GM19035 (cell line): Measurements from ENCODE around the gene S1PR2.
"Not testable (repeated sequence)": the region's sequence is repeated elsewhere in the genome, so short reads cannot be mapped to it uniquely, and the experiment has no call there.

Experiments used
- ATAC-seq: cut with Tn5 transposase; IDR thresholded peaks from one replicate; pipeline ENCODE4 v1.9.1; 2021; ENCODE audit not compliant: unreplicated experiment

The S1PR2 gene

DNA sequence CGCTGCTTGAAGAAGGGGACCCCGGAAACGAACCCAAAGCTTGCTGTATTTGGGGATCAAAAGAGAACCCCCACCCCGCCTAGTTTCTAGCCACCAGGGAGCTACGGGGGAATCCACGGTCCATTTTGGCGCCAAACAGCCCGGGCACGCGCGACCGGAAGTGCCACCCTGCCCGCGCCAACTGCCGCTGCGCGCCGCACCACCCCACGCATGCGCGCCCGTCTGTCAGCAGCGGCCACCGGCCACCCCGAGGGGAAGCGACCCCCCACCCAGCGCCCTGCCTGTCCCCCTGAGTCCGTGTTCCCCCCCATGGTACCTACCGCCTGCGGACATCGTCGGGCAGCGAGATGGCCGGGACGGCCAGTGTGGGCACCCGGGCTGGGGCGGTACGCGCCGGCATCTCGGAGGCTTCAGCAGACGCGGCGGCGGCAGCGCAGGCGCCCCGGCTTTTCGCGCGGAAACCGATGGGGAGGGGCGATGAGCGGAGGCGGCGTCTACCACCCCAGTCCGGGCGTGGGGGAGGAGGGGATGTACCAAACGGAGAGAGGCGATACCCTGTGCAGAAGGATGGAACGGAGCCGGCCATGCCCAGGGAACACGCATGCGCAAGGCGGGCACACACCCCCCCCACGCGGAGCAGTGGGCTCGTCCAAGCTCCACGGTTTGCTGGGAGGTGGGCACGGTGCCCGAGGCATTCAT is 36.5 kb downstream of the S1PR2 start, which contains the start of gene DNMT1:
DNMT1 (minus strand) TSS at position 454 of the 699 bp plus-strand sequence; CDS start at position 400, 54 bp downstream.
- ATAC-seq, result peak; percentile 79

DNA sequence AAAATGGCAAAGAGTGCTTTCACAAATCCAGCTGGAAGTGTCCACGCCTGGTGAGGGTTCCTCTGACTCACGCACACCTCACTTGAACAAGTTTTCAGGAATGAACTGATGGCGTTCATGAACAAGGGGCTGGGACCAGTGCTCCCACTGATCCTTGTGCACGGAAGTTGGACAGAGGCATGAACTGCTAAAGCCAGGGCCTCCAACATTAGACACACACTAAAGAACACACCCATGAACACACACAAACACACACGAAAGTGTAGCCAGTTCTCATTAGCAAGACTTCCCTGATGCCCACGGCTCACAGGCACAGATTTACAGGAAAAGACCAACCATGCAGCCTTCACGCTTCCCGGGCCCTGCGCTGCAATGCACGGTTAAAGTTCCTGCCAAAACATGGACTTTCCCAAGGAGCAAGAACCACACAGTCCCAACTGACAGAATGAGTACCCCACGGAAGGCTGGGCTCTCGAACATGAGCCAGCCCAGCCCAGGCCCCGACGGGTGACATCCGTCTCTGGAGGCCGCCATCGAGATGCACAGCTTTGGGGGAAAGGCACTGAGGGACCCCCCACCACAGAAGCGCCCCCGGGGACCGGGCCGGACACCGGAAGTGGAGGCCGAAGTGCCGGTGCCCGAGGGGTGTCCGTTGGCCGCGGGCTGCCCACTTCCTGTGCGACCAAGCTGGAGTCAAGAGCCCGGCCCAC is 37.2 kb downstream of the S1PR2 start:
- ATAC-seq, result peak; percentile 12

DNA sequence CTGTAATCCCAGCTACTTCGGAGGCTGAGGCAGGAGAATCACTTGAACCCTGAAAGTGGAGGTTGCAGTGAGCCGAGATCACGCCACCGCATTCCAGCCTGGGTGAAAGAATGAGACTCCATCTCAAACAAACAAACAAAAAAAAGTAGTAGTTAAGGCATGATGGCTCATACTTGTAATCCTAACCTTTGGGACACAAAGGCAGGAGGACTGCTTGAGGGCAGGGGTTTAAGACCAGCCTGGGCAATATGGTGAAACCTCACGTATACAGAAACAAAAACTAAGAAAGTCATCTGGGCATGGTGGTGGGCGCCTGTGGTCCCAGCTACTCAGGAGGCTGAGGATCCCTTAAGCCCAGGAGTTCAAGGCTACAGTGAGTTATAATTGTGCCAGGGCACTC is 38.2 kb downstream of the S1PR2 start:
- no peak for ATAC-seq

- ATAC-seq, result no peak
Measured at GRCh38 chr19:10191347-10191746, 39.8 kb downstream of the S1PR2 start.

- ATAC-seq, result no peak
Measured at GRCh38 chr19:10190026-10190425, 41.1 kb downstream of the S1PR2 start.

GRCh38 chr19:10189616-10190015 is 41.5 kb downstream of the S1PR2 start:
- ATAC-seq, result no peak

DNA sequence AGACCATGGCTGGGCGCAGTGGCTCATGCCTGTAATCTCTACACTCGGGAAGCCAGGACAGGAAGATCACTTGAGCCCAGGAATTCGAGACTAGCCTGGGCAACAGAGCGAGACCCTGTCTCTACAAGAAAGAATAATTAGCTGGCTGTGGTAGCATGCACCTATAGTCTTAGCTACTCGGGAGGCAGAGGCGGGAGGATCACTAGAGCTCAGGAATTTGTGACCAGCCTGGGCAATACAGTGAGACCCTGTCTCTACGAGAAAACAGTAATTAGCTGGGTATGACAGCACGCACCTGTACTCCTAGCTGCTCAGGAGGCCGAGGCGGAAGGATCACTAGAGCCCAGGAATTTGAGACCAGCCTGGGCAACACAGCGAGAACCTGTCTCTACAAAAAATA is 43.8 kb downstream of the S1PR2 start:
- ATAC-seq, result no peak

DNA sequence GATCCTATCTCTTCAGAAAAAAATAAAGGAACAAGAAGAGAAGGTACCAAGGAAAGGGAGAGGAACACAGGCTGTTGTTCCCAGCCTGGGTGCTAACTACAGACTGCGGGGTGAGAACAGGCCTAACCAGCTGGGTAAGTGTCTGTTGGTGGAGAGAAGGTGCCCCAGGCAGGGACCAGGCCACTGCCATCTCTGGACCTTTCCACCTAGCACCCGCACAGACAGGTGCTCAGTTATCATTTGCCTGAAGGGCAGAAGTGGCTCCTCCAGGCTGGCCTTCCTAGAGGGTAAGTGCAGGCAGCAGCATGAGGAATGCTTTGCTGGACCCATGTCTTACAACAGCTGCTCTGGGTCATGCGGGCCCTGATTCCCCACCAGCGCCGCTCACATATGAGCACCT is 46.5 kb downstream of the S1PR2 start:
- ATAC-seq, result no peak

GRCh38 chr19:10183926-10184325 is 47.2 kb downstream of the S1PR2 start:
- ATAC-seq, result no peak

GRCh38 chr19:10182847-10183246 is 48.3 kb downstream of the S1PR2 start:
- no peak for ATAC-seq

- no peak for ATAC-seq
Measured at GRCh38 chr19:10182076-10182475, 49.1 kb downstream of the S1PR2 start.

DNA sequence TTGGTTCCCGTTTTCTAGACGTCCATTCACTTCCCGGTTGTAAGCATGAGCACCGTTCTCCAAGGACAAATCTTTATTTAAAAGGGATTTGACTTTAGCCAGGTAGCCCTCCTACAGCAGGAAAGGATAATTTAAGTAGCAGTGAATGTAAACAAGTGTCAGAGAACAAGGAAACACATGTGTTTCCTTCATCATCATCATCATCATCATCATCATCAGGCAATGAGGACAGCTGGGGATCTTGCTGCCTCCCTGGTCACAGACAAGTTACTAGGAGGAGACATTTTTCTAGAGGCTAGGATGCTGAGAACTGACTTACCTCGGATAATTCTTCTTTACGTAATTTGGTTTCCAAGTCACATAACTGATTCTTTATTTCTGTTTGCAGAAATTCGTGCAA is 50.7 kb downstream of the S1PR2 start:
- no peak for ATAC-seq

DNA sequence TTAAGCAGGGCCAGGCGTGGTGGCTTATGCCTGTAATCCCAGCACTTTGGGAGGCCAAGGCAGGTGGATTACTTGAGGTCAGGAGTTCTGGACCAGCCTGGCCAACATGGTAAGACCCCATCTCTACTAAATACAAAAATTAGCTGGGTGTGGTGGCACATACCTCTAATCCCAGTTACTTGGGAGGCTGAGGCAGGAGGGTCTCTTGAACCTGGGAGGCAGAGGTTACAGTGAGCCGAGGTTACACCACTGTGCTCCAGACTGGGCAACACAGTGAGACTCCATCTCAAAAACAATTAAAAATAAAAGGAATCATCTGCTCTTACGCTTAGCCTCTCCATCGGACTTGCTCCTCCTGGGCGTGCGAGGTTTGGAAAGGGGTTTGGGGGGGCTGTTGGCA is 51.1 kb downstream of the S1PR2 start:
- ATAC-seq, result not testable (repeated sequence)

DNA sequence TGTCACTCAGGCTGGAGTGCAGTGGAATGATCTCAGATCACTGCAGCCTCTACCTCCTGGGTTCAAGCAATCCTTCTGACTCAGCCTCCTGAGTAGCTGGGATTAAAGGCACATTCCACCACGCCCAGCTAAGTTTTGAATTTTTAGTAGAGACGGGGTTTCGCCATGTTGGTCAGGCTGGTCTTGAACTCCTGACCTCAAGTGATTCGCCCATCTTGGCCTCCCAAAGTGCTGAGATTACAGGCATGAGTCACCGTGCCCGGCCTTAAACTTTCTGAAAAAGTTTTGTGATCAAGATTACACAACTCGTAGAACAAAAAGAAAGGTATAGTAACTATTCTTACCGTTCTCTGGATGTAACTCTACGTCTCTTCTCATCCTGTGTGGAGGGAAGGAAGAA is 57.6 kb downstream of the S1PR2 start:
- no peak for ATAC-seq
